ENCODE data around the gene FRK.

Gene FRK

DNA sequence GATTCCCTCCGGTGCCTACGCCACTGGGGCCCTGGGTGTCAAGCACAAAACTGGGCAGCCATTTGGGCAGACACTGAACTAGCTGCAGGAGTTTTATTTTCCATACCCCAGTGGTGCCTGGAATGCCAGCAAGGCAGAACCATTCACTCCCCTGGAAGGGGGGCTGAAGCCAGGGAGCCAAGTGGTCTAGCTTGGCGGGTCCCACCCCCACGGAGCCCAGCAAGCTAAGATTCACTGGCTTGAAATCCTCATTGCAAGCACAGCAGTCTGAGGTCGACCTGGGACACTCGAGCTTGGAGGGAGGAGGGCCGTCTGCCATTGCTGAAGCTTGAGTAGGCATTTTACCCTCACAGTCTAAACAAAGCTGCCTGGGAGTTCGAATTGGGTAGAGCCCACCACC, 125.3 kb downstream of the FRK start:
- Histone ChIP-seq H3K79me1 (ENCODE audit: low read depth, low read length) (no peaks in the 10 kb centered on the region), H3K23ac (ENCODE audit: low read depth, low read length, poor library complexity) (no peak overlapping the region), H3K18ac (ENCODE audit: low read length) (no peak overlapping the region), H3K4me1 (ENCODE audit: control insufficient read depth in 2 of 2, insufficient read depth in 1 of 2, low read depth in 1 of 2, low read length in 2 of 2) (no peaks in the 10 kb centered on the region), H4K91ac (ENCODE audit: low read depth, low read length, poor library complexity) (no peak overlapping the region), H3K9ac (ENCODE audit: low read depth, low read length, poor library complexity) (no peak overlapping the region), H3K4me3 (ENCODE audit: low read length in 2 of 2) (no peak overlapping the region), H2AK5ac (ENCODE audit: low read depth, low read length) (no peak overlapping the region), H2BK12ac (ENCODE audit: low read length) (no peak overlapping the region), H2AFZ (ENCODE audit: low read length) (no peak overlapping the region), H4K8ac (ENCODE audit: low read depth, low read length) (no peak overlapping the region), H3K9me3 (replicated peaks in 1 of 2; ENCODE audit: control insufficient read depth in 2 of 2, insufficient read depth in 1 of 2, low read depth in 1 of 2, low read length in 2 of 2) (no peaks in the 10 kb centered on the region), H2BK120ac (ENCODE audit: low read depth, low read length) (no peak overlapping the region), H3K4ac (ENCODE audit: low read length) (no peak overlapping the region), H3K27ac (replicated peaks; ENCODE audit: low read length) (no peak overlapping the region), H3K27me3 (ENCODE audit: control insufficient read depth in 3 of 3, insufficient read depth in 3 of 3, low read depth in 1 of 3, low read length in 3 of 3) (no peaks in the 10 kb centered on the region), H2BK15ac (ENCODE audit: low read length) (no peak overlapping the region), H3K4me2 (ENCODE audit: insufficient read depth, low read length, poor library complexity, severe bottlenecking) (no peak overlapping the region), H3K36me3 (replicated peaks in 1 of 2; ENCODE audit: control insufficient read depth in 2 of 2, insufficient read depth in 2 of 2, low read length in 2 of 2) (no peaks in the 10 kb centered on the region), H3K14ac (ENCODE audit: low read length) (no peak overlapping the region), H2BK5ac (ENCODE audit: low read length) (no peak overlapping the region)
- whole genome bisulfite sequencing, 2 donors (ENCODE audit: extremely low coverage in 2 of 2, insufficient read length in 2 of 2, insufficient replicate concordance in 1 of 2): no CpG with 5 or more reads among the region's 8 CpGs
- DNase-seq (ENCODE audit: low spot score): no peak

DNA sequence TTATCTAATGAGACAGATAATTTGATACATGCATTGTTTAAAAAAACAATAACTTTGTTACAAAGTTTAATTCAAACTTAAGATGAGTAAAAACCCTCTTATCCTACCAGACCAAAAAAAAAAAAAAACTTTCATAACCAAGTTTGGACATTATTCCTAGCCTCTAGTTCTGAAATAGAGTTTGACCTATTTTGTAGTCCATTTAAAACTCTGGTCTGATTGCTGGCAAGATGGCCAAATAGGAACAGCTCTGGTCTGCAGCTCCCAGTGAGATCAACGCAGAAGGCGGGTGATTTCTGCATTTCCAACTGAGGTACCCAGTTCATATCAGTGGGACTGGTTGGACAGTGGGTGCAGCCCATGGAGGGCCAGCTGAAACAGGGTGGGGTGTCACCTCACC, 125.9 kb downstream of the FRK start:
- Histone ChIP-seq H3K4me2 (ENCODE audit: insufficient read depth, low read length, poor library complexity, severe bottlenecking) (no peak overlapping the region), H2BK12ac (ENCODE audit: low read length) (no peak overlapping the region), H3K27me3 (ENCODE audit: control insufficient read depth in 3 of 3, insufficient read depth in 3 of 3, low read depth in 1 of 3, low read length in 3 of 3) (no peaks in the 10 kb centered on the region), H4K91ac (ENCODE audit: low read depth, low read length, poor library complexity) (no peak overlapping the region), H2BK120ac (ENCODE audit: low read depth, low read length) (no peak overlapping the region), H3K18ac (ENCODE audit: low read length) (no peak overlapping the region), H3K4me1 (ENCODE audit: control insufficient read depth in 2 of 2, insufficient read depth in 1 of 2, low read depth in 1 of 2, low read length in 2 of 2) (no peaks in the 10 kb centered on the region), H3K27ac (replicated peaks; ENCODE audit: low read length) (no peak overlapping the region), H2AK5ac (ENCODE audit: low read depth, low read length) (no peak overlapping the region), H3K4ac (ENCODE audit: low read length) (no peak overlapping the region), H3K4me3 (ENCODE audit: low read length in 2 of 2) (no peak overlapping the region), H3K23ac (ENCODE audit: low read depth, low read length, poor library complexity) (no peak overlapping the region), H3K9me3 (replicated peaks in 1 of 2; ENCODE audit: control insufficient read depth in 2 of 2, insufficient read depth in 1 of 2, low read depth in 1 of 2, low read length in 2 of 2) (no peaks in the 10 kb centered on the region), H3K79me1 (ENCODE audit: low read depth, low read length) (no peaks in the 10 kb centered on the region), H2AFZ (ENCODE audit: low read length) (no peak overlapping the region), H2BK15ac (ENCODE audit: low read length) (no peak overlapping the region), H3K36me3 (replicated peaks in 1 of 2; ENCODE audit: control insufficient read depth in 2 of 2, insufficient read depth in 2 of 2, low read length in 2 of 2) (no peaks in the 10 kb centered on the region), H4K8ac (ENCODE audit: low read depth, low read length) (no peak overlapping the region), H3K9ac (ENCODE audit: low read depth, low read length, poor library complexity) (no peak overlapping the region), H2BK5ac (ENCODE audit: low read length) (no peak overlapping the region), H3K14ac (ENCODE audit: low read length) (no peak overlapping the region)
- no CpG with 5 or more reads among the region's 2 CpGs for WGBS, 2 donors (ENCODE audit: extremely low coverage in 2 of 2, insufficient read length in 2 of 2, insufficient replicate concordance in 1 of 2)
- no peak for DNase-seq (ENCODE audit: low spot score)

DNA sequence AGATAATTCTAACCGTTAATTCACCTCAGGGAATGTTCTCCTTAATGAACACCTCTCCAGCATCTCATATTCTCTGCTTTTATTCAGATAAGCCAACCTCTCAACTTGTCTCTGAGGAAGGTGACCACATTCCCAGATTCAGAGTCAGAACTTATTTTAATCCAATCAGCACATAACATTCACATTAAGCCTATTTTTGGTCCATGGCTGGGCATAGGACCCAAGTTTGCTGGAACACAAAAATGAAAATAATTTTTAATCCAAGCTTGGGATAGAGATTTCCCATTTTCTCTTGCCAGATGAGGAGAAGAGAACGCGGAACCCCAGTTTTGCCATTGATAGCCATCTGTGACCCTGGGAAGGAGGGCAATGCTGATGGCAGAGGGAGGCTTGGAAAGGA, 126.5 kb downstream of the FRK start:
- Histone ChIP-seq H2BK12ac (ENCODE audit: low read length) (no peak overlapping the region), H4K91ac (ENCODE audit: low read depth, low read length, poor library complexity) (no peak overlapping the region), H3K18ac (ENCODE audit: low read length) (no peak overlapping the region), H2BK120ac (ENCODE audit: low read depth, low read length) (no peak overlapping the region), H2BK5ac (ENCODE audit: low read length) (no peak overlapping the region), H3K9ac (ENCODE audit: low read depth, low read length, poor library complexity) (no peak overlapping the region), H3K36me3 (replicated peaks in 1 of 2; ENCODE audit: control insufficient read depth in 2 of 2, insufficient read depth in 2 of 2, low read length in 2 of 2) (no peaks in the 10 kb centered on the region), H2AFZ (ENCODE audit: low read length) (no peak overlapping the region), H3K4me1 (ENCODE audit: control insufficient read depth in 2 of 2, insufficient read depth in 1 of 2, low read depth in 1 of 2, low read length in 2 of 2) (no peaks in the 10 kb centered on the region), H3K4ac (ENCODE audit: low read length) (no peak overlapping the region), H3K14ac (ENCODE audit: low read length) (no peak overlapping the region), H3K4me2 (ENCODE audit: insufficient read depth, low read length, poor library complexity, severe bottlenecking) (no peak overlapping the region), H2BK15ac (ENCODE audit: low read length) (no peak overlapping the region), H3K27ac (replicated peaks; ENCODE audit: low read length) (no peak overlapping the region), H2AK5ac (ENCODE audit: low read depth, low read length) (no peak overlapping the region), H3K9me3 (replicated peaks in 1 of 2; ENCODE audit: control insufficient read depth in 2 of 2, insufficient read depth in 1 of 2, low read depth in 1 of 2, low read length in 2 of 2) (no peaks in the 10 kb centered on the region), H3K79me1 (ENCODE audit: low read depth, low read length) (no peaks in the 10 kb centered on the region), H3K4me3 (ENCODE audit: low read length in 2 of 2) (no peak overlapping the region), H3K23ac (ENCODE audit: low read depth, low read length, poor library complexity) (no peak overlapping the region), H3K27me3 (ENCODE audit: control insufficient read depth in 3 of 3, insufficient read depth in 3 of 3, low read depth in 1 of 3, low read length in 3 of 3) (no peaks in the 10 kb centered on the region), H4K8ac (ENCODE audit: low read depth, low read length) (no peak overlapping the region)
- no CpG with 5 or more reads among the region's 3 CpGs for WGBS, 2 donors (ENCODE audit: extremely low coverage in 2 of 2, insufficient read length in 2 of 2, insufficient replicate concordance in 1 of 2)
- no peak for DNase-seq (ENCODE audit: low spot score)

DNA sequence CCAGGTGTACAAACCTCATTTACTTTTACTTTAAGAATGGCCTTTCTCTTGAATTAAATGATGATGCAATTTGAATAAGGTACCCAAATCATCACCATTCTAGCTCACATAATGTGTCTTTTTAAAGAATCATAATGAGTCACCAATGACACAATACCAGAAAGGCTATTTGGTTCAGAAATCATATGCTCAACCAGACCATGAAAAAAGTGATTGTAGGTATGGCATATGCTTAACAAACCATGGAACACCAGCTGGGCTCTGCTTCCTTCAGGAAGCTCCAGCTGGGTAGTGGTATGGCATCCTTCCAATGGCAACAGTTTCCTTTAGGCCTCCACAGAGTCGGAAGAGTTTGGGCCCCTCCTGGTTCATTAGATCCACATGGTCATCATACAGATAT, 128.2 kb downstream of the FRK start:
- H2BK15ac ChIP-seq (ENCODE audit: low read length): no peak overlapping the region
- H4K91ac ChIP-seq (ENCODE audit: low read depth, low read length, poor library complexity): no peak overlapping the region
- H3K4ac ChIP-seq (ENCODE audit: low read length): no peak overlapping the region
- H2BK120ac ChIP-seq (ENCODE audit: low read depth, low read length): no peak overlapping the region
- no peak overlapping the region for H2BK12ac ChIP-seq (ENCODE audit: low read length)
- H3K4me1 ChIP-seq (ENCODE audit: control insufficient read depth in 2 of 2, insufficient read depth in 1 of 2, low read depth in 1 of 2, low read length in 2 of 2): no peaks in the 10 kb centered on the region
- no peak overlapping the region for H3K27ac ChIP-seq (replicated peaks; ENCODE audit: low read length)
- H3K9ac ChIP-seq (ENCODE audit: low read depth, low read length, poor library complexity): no peak overlapping the region
- H3K14ac ChIP-seq (ENCODE audit: low read length): no peak overlapping the region
- no peak overlapping the region for H2AK5ac ChIP-seq (ENCODE audit: low read depth, low read length)
- no peak overlapping the region for H3K4me2 ChIP-seq (ENCODE audit: insufficient read depth, low read length, poor library complexity, severe bottlenecking)
- no peak overlapping the region for H3K4me3 ChIP-seq (ENCODE audit: low read length in 2 of 2)
- no peak overlapping the region for H4K8ac ChIP-seq (ENCODE audit: low read depth, low read length)
- no peak overlapping the region for H3K18ac ChIP-seq (ENCODE audit: low read length)
- H3K36me3 ChIP-seq (replicated peaks in 1 of 2; ENCODE audit: control insufficient read depth in 2 of 2, insufficient read depth in 2 of 2, low read length in 2 of 2): no peaks in the 10 kb centered on the region
- no peaks in the 10 kb centered on the region for H3K79me1 ChIP-seq (ENCODE audit: low read depth, low read length)
- no CpG with 5 or more reads among the region's 1 CpG for WGBS, 2 donors (ENCODE audit: extremely low coverage in 2 of 2, insufficient read length in 2 of 2, insufficient replicate concordance in 1 of 2)
- no peaks in the 10 kb centered on the region for H3K9me3 ChIP-seq (replicated peaks in 1 of 2; ENCODE audit: control insufficient read depth in 2 of 2, insufficient read depth in 1 of 2, low read depth in 1 of 2, low read length in 2 of 2)
- DNase-seq (ENCODE audit: low spot score): no peak
- H3K27me3 ChIP-seq (ENCODE audit: control insufficient read depth in 3 of 3, insufficient read depth in 3 of 3, low read depth in 1 of 3, low read length in 3 of 3): no peaks in the 10 kb centered on the region
- H2BK5ac ChIP-seq (ENCODE audit: low read length): no peak overlapping the region
- no peak overlapping the region for H3K23ac ChIP-seq (ENCODE audit: low read depth, low read length, poor library complexity)
- no peak overlapping the region for H2AFZ ChIP-seq (ENCODE audit: low read length)
